ENCODE measurements around the gene PPP4R4. TPM values are rescaled to one million over a fixed set of nuclear protein-coding genes. Genes with fewer than 3 reads are reported as not detected.

PPP4R4 gene
- total and polyA plus RNA-seq, 2 of the 4 experiments (the other 2 are of a cell fraction): 0.17 to 0.36 TPM

DNA sequence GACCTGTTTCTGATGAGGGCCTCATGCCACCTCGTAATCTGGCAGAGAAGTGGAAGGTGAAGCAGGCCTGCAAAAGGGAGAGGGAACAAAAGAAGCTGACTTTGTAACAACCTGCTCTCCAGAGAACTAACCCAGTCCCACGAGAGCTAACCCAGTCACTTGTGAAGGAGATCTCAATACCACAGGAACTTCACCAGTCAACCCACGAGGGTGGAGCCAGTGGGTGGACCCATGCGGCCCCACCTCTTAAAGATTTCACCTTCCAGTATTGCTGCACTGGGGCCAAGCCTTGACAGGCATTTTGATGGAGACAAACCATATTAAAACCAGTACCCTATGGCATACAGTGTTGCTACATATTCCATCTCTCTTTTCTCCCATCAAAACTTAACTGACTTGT lies 63.9 kb downstream of the PPP4R4 start:
- no peaks in the 10 kb centered on the region for H3K9me3 ChIP-seq (ENCODE audit: control insufficient read depth, insufficient read depth, low read length)
- H3K56ac ChIP-seq (ENCODE audit: extremely low read depth, insufficient read depth, low read length): no peak overlapping the region
- CTCF ChIA-PET: no interaction called here
- H3K4me1 ChIP-seq (ENCODE audit: control insufficient read depth, insufficient read depth, low read length): no peaks in the 10 kb centered on the region
- H2AFZ ChIP-seq (replicated peaks; ENCODE audit: low read length, poor library complexity): no peak overlapping the region
- H4K5ac ChIP-seq (ENCODE audit: low read depth, low read length): no peak overlapping the region
- no peak overlapping the region for H3K18ac ChIP-seq (ENCODE audit: low read depth, low read length)
- H3K36me3 ChIP-seq (ENCODE audit: control insufficient read depth, insufficient read depth, low read length): no peaks in the 10 kb centered on the region
- POLR2A ChIA-PET (ENCODE audit: unreplicated experiment): no interaction called here
- H3K27ac ChIP-seq (ENCODE audit: insufficient read depth, low read length): no peak overlapping the region
- H2AK9ac ChIP-seq (replicated peaks; ENCODE audit: low read depth, low read length, poor library complexity): no peak overlapping the region
- no peak overlapping the region for H3K4ac ChIP-seq (ENCODE audit: low read depth, low read length)
- TF ChIP-seq RCOR1 (IDR thresholded peaks at IDR 0.05; ENCODE audit: insufficient replicate concordance, low read length) (no peak), RAD21 (IDR thresholded peaks at IDR 0.05; ENCODE audit: low read length) (no peak), MXI1 (IDR thresholded peaks at IDR 0.05; ENCODE audit: borderline replicate concordance, low read depth, low read length) (no peak), SMC3 (IDR thresholded peaks at IDR 0.05; ENCODE audit: low read depth, low read length) (no peak), CHD1 (IDR thresholded peaks at IDR 0.05; ENCODE audit: low read depth, low read length) (no peak), CEBPB (IDR thresholded peaks at IDR 0.05; ENCODE audit: low read depth, low read length) (no peak), MAFK (IDR thresholded peaks at IDR 0.05; ENCODE audit: low read depth, low read length) (no peak), FOS (IDR thresholded peaks at IDR 0.05; ENCODE audit: low read depth, low read length) (no peak), RFX5 (IDR thresholded peaks at IDR 0.05; ENCODE audit: low read depth, low read length) (no peak), MAZ (IDR thresholded peaks at IDR 0.05; ENCODE audit: borderline replicate concordance, low read depth, low read length) (no peak)
- TF ChIP-seq, protein P1, sequence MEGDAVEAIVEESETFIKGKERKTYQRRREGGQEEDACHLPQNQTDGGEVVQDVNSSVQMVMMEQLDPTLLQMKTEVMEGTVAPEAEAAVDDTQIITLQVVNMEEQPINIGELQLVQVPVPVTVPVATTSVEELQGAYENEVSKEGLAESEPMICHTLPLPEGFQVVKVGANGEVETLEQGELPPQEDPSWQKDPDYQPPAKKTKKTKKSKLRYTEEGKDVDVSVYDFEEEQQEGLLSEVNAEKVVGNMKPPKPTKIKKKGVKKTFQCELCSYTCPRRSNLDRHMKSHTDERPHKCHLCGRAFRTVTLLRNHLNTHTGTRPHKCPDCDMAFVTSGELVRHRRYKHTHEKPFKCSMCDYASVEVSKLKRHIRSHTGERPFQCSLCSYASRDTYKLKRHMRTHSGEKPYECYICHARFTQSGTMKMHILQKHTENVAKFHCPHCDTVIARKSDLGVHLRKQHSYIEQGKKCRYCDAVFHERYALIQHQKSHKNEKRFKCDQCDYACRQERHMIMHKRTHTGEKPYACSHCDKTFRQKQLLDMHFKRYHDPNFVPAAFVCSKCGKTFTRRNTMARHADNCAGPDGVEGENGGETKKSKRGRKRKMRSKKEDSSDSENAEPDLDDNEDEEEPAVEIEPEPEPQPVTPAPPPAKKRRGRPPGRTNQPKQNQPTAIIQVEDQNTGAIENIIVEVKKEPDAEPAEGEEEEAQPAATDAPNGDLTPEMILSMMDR (conservative IDR thresholded peaks at IDR 0.05; ENCODE audit: low read depth, low read length): no peak
- TF ChIP-seq, protein P2, sequence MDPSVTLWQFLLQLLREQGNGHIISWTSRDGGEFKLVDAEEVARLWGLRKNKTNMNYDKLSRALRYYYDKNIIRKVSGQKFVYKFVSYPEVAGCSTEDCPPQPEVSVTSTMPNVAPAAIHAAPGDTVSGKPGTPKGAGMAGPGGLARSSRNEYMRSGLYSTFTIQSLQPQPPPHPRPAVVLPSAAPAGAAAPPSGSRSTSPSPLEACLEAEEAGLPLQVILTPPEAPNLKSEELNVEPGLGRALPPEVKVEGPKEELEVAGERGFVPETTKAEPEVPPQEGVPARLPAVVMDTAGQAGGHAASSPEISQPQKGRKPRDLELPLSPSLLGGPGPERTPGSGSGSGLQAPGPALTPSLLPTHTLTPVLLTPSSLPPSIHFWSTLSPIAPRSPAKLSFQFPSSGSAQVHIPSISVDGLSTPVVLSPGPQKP (IDR thresholded peaks at IDR 0.05; ENCODE audit: borderline replicate concordance, low read depth, low read length): no peak
- no peaks in the 10 kb centered on the region for H3K79me1 ChIP-seq (ENCODE audit: low read depth in 1 of 2, low read length in 2 of 2)
- in situ Hi-C loops (cut with MboI; ENCODE audit: low sequenced_read_pairs) (no loop called here), dilution Hi-C loops (cut with HindIII; ENCODE audit: low sequenced_read_pairs, unreplicated experiment) (no loop called here), intact Hi-C loops (cut with micrococcal nuclease) (no loop called here)
- H4K91ac ChIP-seq (ENCODE audit: insufficient read depth, low read depth, low read length): no peak overlapping the region
- no peak overlapping the region for H2AK5ac ChIP-seq (ENCODE audit: low read depth, low read length)
- WGBS, 2 experiments (ENCODE audit: extremely low coverage in 2 of 2, insufficient read length in 1 of 2): no CpG with 5 or more reads among the region's 4 CpGs
- no peaks in the 10 kb centered on the region for H3K9me1 ChIP-seq (ENCODE audit: insufficient read depth, low read length)
- H3K23ac ChIP-seq (ENCODE audit: low read depth, low read length): no peak overlapping the region
- no peak overlapping the region for H3K14ac ChIP-seq (replicated peaks; ENCODE audit: low read depth, low read length)
- H3K9ac ChIP-seq (ENCODE audit: low read depth, low read length): no peak overlapping the region
- H4K20me1 ChIP-seq (ENCODE audit: insufficient read depth, low read length): no peaks in the 10 kb centered on the region
- H4K8ac ChIP-seq (ENCODE audit: low read depth in 2 of 2, low read length in 2 of 2): no peak overlapping the region
- no peak for DNase-seq
- H2BK120ac ChIP-seq (ENCODE audit: low read depth, low read length): no peak overlapping the region
- H3K27me3 ChIP-seq (ENCODE audit: control insufficient read depth, insufficient read depth, low read length): no peaks in the 10 kb centered on the region
- H2BK15ac ChIP-seq (ENCODE audit: low read depth, low read length): no peak overlapping the region
- no peak overlapping the region for H2BK5ac ChIP-seq (ENCODE audit: low read depth, low read length, poor library complexity, severe bottlenecking)
- no peak overlapping the region for H3K4me3 ChIP-seq (ENCODE audit: insufficient read depth, low read depth, low read length)
- ATAC-seq (ENCODE audit: low read depth): no peak
- no TSS peak for BruUV-seq (replicated peaks)
- no peak overlapping the region for H3K4me2 ChIP-seq (ENCODE audit: low read depth, low read length)
- no peak overlapping the region for H2BK20ac ChIP-seq (ENCODE audit: low read depth, low read length)

All from IMR-90 (cell line).